ENCODE data around the gene HPS5. TPM values are rescaled to one million over a fixed set of nuclear protein-coding genes. Genes with fewer than 3 reads are reported as not detected.

Gene HPS5
- polyA plus RNA-seq, 1 donor (not counting 4 experiments of a cell fraction or from before 2014, with no cell fraction given) = 20.9 TPM

- Histone ChIP-seq H3K27me3 (ENCODE audit: control insufficient read depth, extremely low read depth, insufficient read depth, low read length) (no peaks in the 10 kb centered on the region), H3K27ac (ENCODE audit: control insufficient read depth, insufficient read depth, low read length) (no peak overlapping the region), H3K4me2 (ENCODE audit: control insufficient read depth, extremely low read depth, insufficient read depth, low read depth, low read length) (no peak overlapping the region), H3K79me2 (ENCODE audit: control insufficient read depth, insufficient read depth, low read length) (no peaks in the 10 kb centered on the region), H2AFZ (ENCODE audit: control insufficient read depth, low read length) (no peak overlapping the region), H3K36me3 (ENCODE audit: control insufficient read depth in 2 of 2, extremely low read depth in 1 of 2, insufficient read depth in 2 of 2, low read length in 2 of 2) (peaks cover 10 to 20% of the 10 kb centered on the region in 2 experiments), H3K9me1 (ENCODE audit: control insufficient read depth, extremely low read depth, insufficient read depth, low read length) (no peaks in the 10 kb centered on the region), H3K9me3 (ENCODE audit: control insufficient read depth, low read depth, low read length) (no peaks in the 10 kb centered on the region), H3K9ac (ENCODE audit: control insufficient read depth, extremely low read depth, insufficient read depth, low read length) (no peak overlapping the region), H4K20me1 (ENCODE audit: control insufficient read depth, extremely low read depth, insufficient read depth, low read length) (no peaks in the 10 kb centered on the region), H3K4me3 (ENCODE audit: control insufficient read depth in 2 of 3, extremely low read depth in 1 of 3, insufficient read depth in 2 of 3, low read depth in 1 of 3, low read length in 3 of 3) (no peak overlapping the region), H3K4me1 (ENCODE audit: control insufficient read depth, extremely low read depth, insufficient read depth, low read length) (peaks cover 13% of the 10 kb centered on the region)
- FAIRE-seq (no peak), DNase-seq (ENCODE audit: low read depth, low spot score) (no peak)
- dilution Hi-C loops (cut with MboI; ENCODE audit: extremely low pct_ligation_motif_present, low sequenced_read_pairs) = no loop called here
- TF ChIP-seq EZH2 (IDR thresholded peaks at IDR 0.05; ENCODE audit: low read length) = no peak
- no peak for TF ChIP-seq CTCF (optimal IDR thresholded peaks at IDR 0.05 in 1 of 3, IDR thresholded peaks at IDR 0.05 in 1 of 3, conservative IDR thresholded peaks at IDR 0.05 in 1 of 3; ENCODE audit: extremely low read depth in 1 of 3, insufficient read depth in 2 of 3, low read length in 3 of 3)
Observed at GRCh38 chr11:18347471-18348125, 25.7 kb upstream of the HPS5 start.

- FAIRE-seq = no peak
- dilution Hi-C loops (cut with MboI; ENCODE audit: extremely low pct_ligation_motif_present, low sequenced_read_pairs) = no loop called here
- H2AFZ ChIP-seq (ENCODE audit: control insufficient read depth, low read length) = no peak overlapping the region
- H3K4me3 ChIP-seq (ENCODE audit: control insufficient read depth in 2 of 3, extremely low read depth in 1 of 3, insufficient read depth in 2 of 3, low read depth in 1 of 3, low read length in 3 of 3) = no peak overlapping the region
- no peak for DNase-seq (ENCODE audit: low read depth, low spot score)
- no peaks in the 10 kb centered on the region for H4K20me1 ChIP-seq (ENCODE audit: control insufficient read depth, extremely low read depth, insufficient read depth, low read length)
- no peaks in the 10 kb centered on the region for H3K9me3 ChIP-seq (ENCODE audit: control insufficient read depth, low read depth, low read length)
- H3K79me2 ChIP-seq (ENCODE audit: control insufficient read depth, insufficient read depth, low read length) = peaks cover 38% of the 10 kb centered on the region
- no peaks in the 10 kb centered on the region for H3K27me3 ChIP-seq (ENCODE audit: control insufficient read depth, extremely low read depth, insufficient read depth, low read length)
- peaks cover 14% of the 10 kb centered on the region for H3K4me1 ChIP-seq (ENCODE audit: control insufficient read depth, extremely low read depth, insufficient read depth, low read length)
- H3K27ac ChIP-seq (ENCODE audit: control insufficient read depth, insufficient read depth, low read length) = no peak overlapping the region
- TF ChIP-seq EZH2 (IDR thresholded peaks at IDR 0.05; ENCODE audit: low read length) = no peak
- no peak for TF ChIP-seq CTCF (optimal IDR thresholded peaks at IDR 0.05 in 1 of 3, IDR thresholded peaks at IDR 0.05 in 1 of 3, conservative IDR thresholded peaks at IDR 0.05 in 1 of 3; ENCODE audit: extremely low read depth in 1 of 3, insufficient read depth in 2 of 3, low read length in 3 of 3)
- peaks cover 17 to 29% of the 10 kb centered on the region in 2 experiments for H3K36me3 ChIP-seq (ENCODE audit: control insufficient read depth in 2 of 2, extremely low read depth in 1 of 2, insufficient read depth in 2 of 2, low read length in 2 of 2)
- H3K4me2 ChIP-seq (ENCODE audit: control insufficient read depth, extremely low read depth, insufficient read depth, low read depth, low read length) = no peak overlapping the region
- H3K9ac ChIP-seq (ENCODE audit: control insufficient read depth, extremely low read depth, insufficient read depth, low read length) = no peak overlapping the region
- no peaks in the 10 kb centered on the region for H3K9me1 ChIP-seq (ENCODE audit: control insufficient read depth, extremely low read depth, insufficient read depth, low read length)
Observed at GRCh38 chr11:18332891-18333290, 11.0 kb upstream of the HPS5 start.
